A549 (cell line): ENCODE measurements around the gene MGLL. TPM values are rescaled to one million over a fixed set of nuclear protein-coding genes. Genes with fewer than 3 reads are reported as not detected.

Experiments used
- ATAC-seq, 2 experiments: fragments of 200-7000 bp in 1 of 2; fragments of >200 bp in 1 of 2; cut with Nextera tagmentation in 1 of 2; cut with Tn5 transposase in 1 of 2; 3 replicates each; pipeline versions ENCODE4 v1.8.0 to v1.9.1; 2018 to 2020; ENCODE audit warnings: mild to moderate bottlenecking in 1 of 2, moderate library complexity in 1 of 2
- CTCF ChIA-PET: fragments of 300-600 bp; sonication (Branson Sonifier 250); formaldehyde crosslinking; extraction: SDS; loops from one replicate; lab custom pipeline; 2021; ENCODE audit warnings: antibody characterized with exemption, inconsistent platforms; lab: Yijun Ruan, JAX
- POLR2A ChIA-PET: fragments of 350-600 bp; formaldehyde crosslinking; extraction: SDS; loops from one replicate; lab custom pipeline; 2021; ENCODE audit warnings: antibody characterized with exemption, inconsistent platforms; lab: Yijun Ruan, JAX
- DNase-seq, 2 experiments: peaks; one replicate each; pipeline versions ENCODE4 v3.0.0 to v3.0.0-alpha.2; 2011 to 2016; ENCODE audit warnings: low read depth in 1 of 2, low spot score in 1 of 2
- FAIRE-seq: peaks from 2 replicates; lab custom pipeline; 2011; peaks lifted over from hg19 to GRCh38; lab: Jason Lieb, UNC
- H3K27ac ChIP-seq, 2 experiments: fragments of >200 bp; sonication (Bioruptor Twin); formaldehyde crosslinking; 3 replicates each; pipeline ENCODE4 v1.5.1; 2016 to 2017
- H3K4me1 ChIP-seq: fragments of >200 bp; sonication (Bioruptor Twin); formaldehyde crosslinking; 3 replicates; pipeline ENCODE4 v1.6.1; 2016
- H3K4me2 ChIP-seq: fragments of >200 bp; sonication (Bioruptor Twin); formaldehyde crosslinking; 3 replicates; pipeline ENCODE4 v1.6.1; 2016
- H3K4me3 ChIP-seq: fragments of >200 bp; sonication (Bioruptor Twin); formaldehyde crosslinking; 3 replicates; pipeline ENCODE4 v1.5.1; 2016
- H3K9me3 ChIP-seq: fragments of >200 bp; sonication (Bioruptor Twin); formaldehyde crosslinking; 3 replicates; pipeline ENCODE4 v1.6.1; 2016
- BCL3 ChIP-seq: fragments of >200 bp; sonication (Bioruptor Twin); formaldehyde crosslinking; IDR thresholded peaks from 3 replicates; pipeline ENCODE4 v1.6.1; 2016
- CBX2 ChIP-seq: fragments of 200-600 bp; sonication (generic); IDR thresholded peaks from 2 replicates; pipeline ENCODE4 v1.6.1; 2016; ENCODE audit warnings: low read depth, mild to moderate bottlenecking, borderline replicate concordance
- CBX8 ChIP-seq: fragments of 200-600 bp; sonication (generic); IDR thresholded peaks from 2 replicates; pipeline ENCODE4 v1.6.1; 2016
- CHD4 ChIP-seq: fragments of 200-600 bp; sonication (generic); IDR thresholded peaks from 2 replicates; pipeline ENCODE4 v1.6.1; 2016; ENCODE audit warnings: antibody characterized with exemption, mild to moderate bottlenecking, borderline replicate concordance
- EHMT2 ChIP-seq: fragments of 200-600 bp; sonication (generic); IDR thresholded peaks from 2 replicates; pipeline ENCODE4 v1.6.1; 2016; ENCODE audit warnings: antibody characterized with exemption, low read depth, mild to moderate bottlenecking, moderate library complexity
- EP300 ChIP-seq, 2 experiments: fragments of >200 bp; sonication (Bioruptor Twin); formaldehyde crosslinking; IDR thresholded peaks; 2 replicates in 1 of 2; 3 replicates in 1 of 2; pipeline ENCODE4 v1.6.1; 2016 to 2017
- ESRRA ChIP-seq: fragments of 150-350 bp; IDR thresholded peaks from 2 replicates; pipeline ENCODE4 v1.6.1; 2014; ENCODE audit warnings: mild to moderate bottlenecking, low read length, borderline replicate concordance
- FOSL2 ChIP-seq, 2 experiments: fragments of 450-650 bp in 1 of 2; fragments of >200 bp in 1 of 2; sonication (Bioruptor Twin) in 1 of 2; formaldehyde crosslinking; IDR thresholded peaks; 2 replicates each; pipeline versions ENCODE4 v1.5.0 to v1.6.1; 2016 to 2020; ENCODE audit warnings: mild to moderate bottlenecking in 1 of 2, moderate library complexity in 1 of 2
- GATA3 ChIP-seq: IDR thresholded peaks from 2 replicates; pipeline ENCODE4 v1.6.1; 2012; ENCODE audit warnings: borderline replicate concordance
- HES2 ChIP-seq: fragments of >200 bp; sonication (Bioruptor Twin); formaldehyde crosslinking; IDR thresholded peaks from 2 replicates; pipeline ENCODE4 v1.6.1; 2016
- HMGXB4 ChIP-seq: fragments of 250-450 bp; sonication (Bioruptor Pico); IDR thresholded peaks from 2 replicates; pipeline ENCODE4 v1.5.0; 2021; ENCODE audit warnings: mild to moderate bottlenecking, moderate library complexity, borderline replicate concordance
- HOXA7 ChIP-seq: fragments of 250-450 bp; sonication (Bioruptor Pico); IDR thresholded peaks from 2 replicates; pipeline ENCODE4 v1.5.0; 2020; ENCODE audit warnings: mild to moderate bottlenecking, moderate library complexity
- JUN ChIP-seq, 2 experiments: fragments of >200 bp; sonication (Bioruptor Twin); formaldehyde crosslinking; IDR thresholded peaks; 2 replicates in 1 of 2; 3 replicates in 1 of 2; pipeline ENCODE4 v1.6.1; 2016 to 2017
- MAZ ChIP-seq: fragments of 150-350 bp; IDR thresholded peaks from 2 replicates; pipeline ENCODE4 v1.6.1; 2014; ENCODE audit warnings: antibody characterized with exemption, low read depth, low read length, borderline replicate concordance
- PBX3 ChIP-seq: IDR thresholded peaks from 2 replicates; pipeline ENCODE4 v1.6.1; 2012
- POLR2AphosphoS2 ChIP-seq: conservative IDR thresholded peaks from 2 replicates; pipeline ENCODE4 v1.6.1; 2012; ENCODE audit warnings: low read length, improper control_type of control experiment, inconsistent platforms
- RNF2 ChIP-seq: fragments of 200-600 bp; sonication (generic); IDR thresholded peaks from 2 replicates; pipeline ENCODE4 v1.6.1; 2016; ENCODE audit warnings: low read depth, mild to moderate bottlenecking, antibody characterized with exemption, moderate library complexity, borderline replicate concordance
- TP53 ChIP-seq: fragments of 250-450 bp; sonication (Bioruptor Pico); IDR thresholded peaks from 2 replicates; pipeline ENCODE4 v1.5.0; 2021; ENCODE audit warnings: mild to moderate bottlenecking, moderate library complexity
- ZFP36 ChIP-seq: fragments of 450-650 bp; IDR thresholded peaks from 2 replicates; pipeline ENCODE4 v1.6.1; 2014; ENCODE audit warnings: borderline replicate concordance; ENCODE audit not compliant: partially characterized antibody
- WGBS: methylation state at CpG from one replicate; pipeline ENCODE4 v1.1.6; 2017; ENCODE audit errors: missing lambda C conversion rate; 5-methylcytosine and 5-hydroxymethylcytosine counted together
- polyA plus RNA-seq, 4 experiments: library from polyadenylated mRNA; depleted of rRNA in 3 of 4; stranded (reverse); fragments of >200 nt; fragmentation: RNase III in 1 of 4; extraction: RNeasy Plus Mini Kit Qiagen cat#74134 plus additional on column Dnase treatment in 1 of 4; gene quantifications; 2 replicates in 3 of 4; 3 replicates in 1 of 4; pipeline ENCODE4 v1.2.3, GENCODE V29; 2011 to 2017
- TF ChIP-seq, protein P1 (sequence below): IDR thresholded peaks from 2 replicates; pipeline ENCODE4 v1.6.1; 2012

Gene MGLL
- polyA plus RNA-seq, 2 of the 4 experiments (the other 2 are of a cell fraction) = 38.5 to 41.5 TPM

GRCh38 chr3:127764301-127764700 lies 58.0 kb downstream of the MGLL start:
- no peak overlapping the region for H3K4me2 ChIP-seq
- ATAC-seq (no peak), FAIRE-seq (no peak), DNase-seq (no peak)
- CTCF ChIA-PET = interaction anchor here (1.3 to 1.9 kb wide), 3 partner anchors 11 to 20 kb away, joined by 4 to 6 read pairs (median 4); no protein-coding TSS in a partner anchor
- no peak overlapping the region for H3K4me3 ChIP-seq
- WGBS = 89% methylated on average over 8 of the region's 8 CpGs
- peak overlapping the region in 1 of 2 experiments; percentile 89; a peak in 3 of 6 replicates for H3K27ac ChIP-seq
- H3K4me1 ChIP-seq = peaks cover 48% of the 10 kb centered on the region
- TF ChIP-seq JUN (IDR thresholded peaks at IDR 0.05) (no peak), EP300 (IDR thresholded peaks at IDR 0.05) (no peak), ESRRA (no peak), ZFP36 (no peak), EHMT2 (no peak), BCL3 (no peak), HOXA7 (CRISPR knock-in tag) (no peak), TP53 (CRISPR knock-in tag) (no peak), MAZ (no peak), FOSL2 (IDR thresholded peaks at IDR 0.05) (no peak), FOSL2 (CRISPR knock-in tag; IDR thresholded peaks at IDR 0.05) (no peak)
- TF ChIP-seq, protein P1, sequence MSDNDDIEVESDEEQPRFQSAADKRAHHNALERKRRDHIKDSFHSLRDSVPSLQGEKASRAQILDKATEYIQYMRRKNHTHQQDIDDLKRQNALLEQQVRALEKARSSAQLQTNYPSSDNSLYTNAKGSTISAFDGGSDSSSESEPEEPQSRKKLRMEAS = no peak
- POLR2A ChIA-PET = no interaction called here
- no peaks in the 10 kb centered on the region for H3K9me3 ChIP-seq

DNA sequence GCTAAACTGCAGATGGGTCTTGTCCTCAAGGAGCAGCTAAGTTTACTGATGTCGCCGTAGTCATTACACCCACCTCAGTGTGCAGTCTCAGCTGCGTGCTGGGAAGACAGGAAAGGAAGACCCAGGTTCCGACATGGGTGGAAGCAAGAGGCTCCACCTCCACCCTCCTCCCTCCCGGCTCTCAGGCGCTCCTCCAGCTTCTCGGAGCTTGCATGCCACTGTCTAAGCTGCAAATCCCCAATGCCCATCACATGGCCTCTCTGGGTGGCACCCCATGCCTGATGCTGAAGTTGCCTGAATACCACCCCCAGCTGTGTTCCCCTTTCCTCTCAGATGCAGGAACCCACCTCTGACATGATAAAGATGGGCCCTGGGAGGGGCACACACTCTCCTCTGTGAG lies 58.5 kb downstream of the MGLL start:
- H3K4me1 ChIP-seq = peaks cover 43% of the 10 kb centered on the region
- ATAC-seq = no peak
- H3K9me3 ChIP-seq = no peaks in the 10 kb centered on the region
- H3K4me3 ChIP-seq = no peak overlapping the region
- CTCF ChIA-PET = interaction anchor here (1.3 to 1.9 kb wide), 3 partner anchors 11 to 21 kb away, joined by 4 to 6 read pairs (median 4); no protein-coding TSS in a partner anchor
- POLR2A ChIA-PET = no interaction called here
- TF ChIP-seq CBX8 (no peak), GATA3 (no peak), POLR2AphosphoS2 (no peak), PBX3 (no peak), EHMT2 (no peak), HMGXB4 (CRISPR knock-in tag) (no peak), HES2 (no peak), TP53 (CRISPR knock-in tag) (no peak)
- TF ChIP-seq, all 56 proteins: peak for 0
- WGBS = 100% methylated on average over 3 of the region's 7 CpGs
- FAIRE-seq (no peak), DNase-seq (no peak)
- Histone ChIP-seq H3K4me2 (no peak overlapping the region), H3K27ac (peak overlapping the region in 1 of 2 experiments; percentile 89; a peak in 3 of 6 replicates)

- no peak for ATAC-seq
- TF ChIP-seq MAZ = no peak
- no peak for TF ChIP-seq JUN (IDR thresholded peaks at IDR 0.05)
- TF ChIP-seq EHMT2 = no peak
- TF ChIP-seq CBX2 = no peak
- no peak for TF ChIP-seq RNF2
- no peak for TF ChIP-seq CHD4
- TF ChIP-seq, all 56 proteins: peak for 0
- no peak for FAIRE-seq
- Histone ChIP-seq H3K4me3 (no peak overlapping the region), H3K27ac (peak overlapping the region in 1 of 2 experiments; percentile 89; a peak in 3 of 6 replicates), H3K9me3 (no peaks in the 10 kb centered on the region), H3K4me2 (no peak overlapping the region), H3K4me1 (peaks cover 39% of the 10 kb centered on the region)
- no peak for DNase-seq
- CTCF ChIA-PET = interaction anchor here (1.3 to 1.9 kb wide), 3 partner anchors 10 to 21 kb away, joined by 4 to 6 read pairs (median 4); no protein-coding TSS in a partner anchor
- 90% methylated on average over 3 of the region's 8 CpGs for WGBS
- POLR2A ChIA-PET = no interaction called here
Measured at GRCh38 chr3:127763337-127763736, 59.0 kb downstream of the MGLL start.
